ENCODE measurements around the gene WWC2.

- TF ChIP-seq CTCF (IDR thresholded peaks at IDR 0.05) (no peak), POLR2A (IDR thresholded peaks at IDR 0.05) (no peak)
Observed at GRCh38 chr4:183214912-183215488, 115.9 kb downstream of the WWC2 start.

Measured in uterus (tissue), 2 donors.